RWPE2 (cell line): Measurements from ENCODE around the gene COL4A6.

Source experiments
- ATAC-seq: fragments of 200-7000 bp; cut with Tn5 transposase; 3 replicates; pipeline ENCODE4 v1.9.1; 2021; ENCODE audit warnings: low read depth
- DNase-seq: peaks from one replicate; pipeline ENCODE4 v3.0.0-alpha.2; 2020; ENCODE audit warnings: low spot score
- H3K27ac ChIP-seq: fragments of 450-650 bp; 2 replicates; pipeline ENCODE4 v1.5.1; 2017; ENCODE audit warnings: mild to moderate bottlenecking; ENCODE audit not compliant: poor library complexity, severe bottlenecking
- H3K27me3 ChIP-seq: fragments of 250-450 bp; sonication (Bioruptor Pico); 2 replicates; pipeline ENCODE4 v1.5.1; 2021; ENCODE audit warnings: mild to moderate bottlenecking, moderate library complexity; ENCODE audit not compliant: insufficient read depth, poor library complexity, severe bottlenecking
- H3K36me3 ChIP-seq: fragments of 250-450 bp; sonication (Bioruptor Pico); 2 replicates; pipeline ENCODE4 v1.5.1; 2020; ENCODE audit warnings: low read depth, mild to moderate bottlenecking, moderate library complexity
- H3K4me1 ChIP-seq: fragments of 250-450 bp; sonication (Bioruptor Pico); 2 replicates; pipeline ENCODE4 v1.5.1; 2021; ENCODE audit warnings: mild to moderate bottlenecking, moderate library complexity; ENCODE audit not compliant: insufficient read depth, poor library complexity, severe bottlenecking
- H3K4me3 ChIP-seq: fragments of 250-450 bp; sonication (Bioruptor Pico); 2 replicates; pipeline ENCODE4 v1.5.1; 2021; ENCODE audit warnings: mild to moderate bottlenecking, moderate library complexity; ENCODE audit not compliant: severe bottlenecking
- H3K9me3 ChIP-seq: fragments of 250-450 bp; sonication (Bioruptor Pico); 2 replicates; pipeline ENCODE4 v1.5.1; 2021; ENCODE audit warnings: mild to moderate bottlenecking, moderate library complexity; ENCODE audit not compliant: severe bottlenecking
- TF ChIP-seq, protein P1 (sequence below): fragments of 450-650 bp; IDR thresholded peaks from one replicate; pipeline ENCODE4 v1.5.1; 2017; ENCODE audit warnings: mild to moderate bottlenecking, moderate library complexity; ENCODE audit not compliant: poor library complexity, severe bottlenecking

The COL4A6 gene

DNA sequence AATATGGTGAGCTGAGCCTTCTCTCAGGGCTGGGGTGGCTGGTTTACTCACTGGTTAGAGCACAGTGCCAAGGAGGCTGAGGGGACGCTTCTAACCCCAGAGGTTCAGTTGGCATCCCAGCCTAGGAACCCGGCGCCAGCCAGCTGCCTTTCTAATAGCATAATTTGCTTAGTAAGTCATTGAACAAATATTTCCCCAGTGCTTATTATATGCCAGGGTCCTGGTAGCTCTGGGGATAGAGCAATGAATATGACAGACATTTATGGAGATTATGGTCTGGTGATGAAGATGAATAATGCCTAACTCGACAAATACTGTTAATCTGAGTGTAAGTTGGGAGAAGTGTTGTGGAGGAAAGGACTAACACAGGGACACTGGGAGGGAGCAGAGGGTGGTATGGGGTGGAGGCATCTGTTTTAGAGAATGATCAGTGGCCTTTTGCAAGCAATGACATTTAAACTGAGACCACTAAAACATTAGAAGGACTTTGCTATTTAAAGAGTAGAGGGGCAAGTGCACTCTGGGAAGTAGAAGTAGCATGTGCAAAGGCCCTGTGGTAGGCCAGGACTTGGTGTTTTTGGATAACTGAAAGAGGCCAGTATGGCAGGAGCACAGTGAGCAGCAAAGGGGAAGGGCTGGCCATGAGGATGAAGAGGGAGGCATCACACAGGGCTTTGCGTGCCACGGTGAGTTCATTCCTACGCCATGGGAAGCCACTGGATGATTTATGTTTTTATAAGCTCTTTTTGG lies 274.7 kb downstream of the COL4A6 start:
- Histone ChIP-seq H3K4me3 (no peak overlapping the region), H3K36me3 (no peaks in the 10 kb centered on the region), H3K4me1 (no peaks in the 10 kb centered on the region), H3K9me3 (no peaks in the 10 kb centered on the region), H3K27me3 (no peaks in the 10 kb centered on the region), H3K27ac (no peak overlapping the region)
- TF ChIP-seq, protein P1, sequence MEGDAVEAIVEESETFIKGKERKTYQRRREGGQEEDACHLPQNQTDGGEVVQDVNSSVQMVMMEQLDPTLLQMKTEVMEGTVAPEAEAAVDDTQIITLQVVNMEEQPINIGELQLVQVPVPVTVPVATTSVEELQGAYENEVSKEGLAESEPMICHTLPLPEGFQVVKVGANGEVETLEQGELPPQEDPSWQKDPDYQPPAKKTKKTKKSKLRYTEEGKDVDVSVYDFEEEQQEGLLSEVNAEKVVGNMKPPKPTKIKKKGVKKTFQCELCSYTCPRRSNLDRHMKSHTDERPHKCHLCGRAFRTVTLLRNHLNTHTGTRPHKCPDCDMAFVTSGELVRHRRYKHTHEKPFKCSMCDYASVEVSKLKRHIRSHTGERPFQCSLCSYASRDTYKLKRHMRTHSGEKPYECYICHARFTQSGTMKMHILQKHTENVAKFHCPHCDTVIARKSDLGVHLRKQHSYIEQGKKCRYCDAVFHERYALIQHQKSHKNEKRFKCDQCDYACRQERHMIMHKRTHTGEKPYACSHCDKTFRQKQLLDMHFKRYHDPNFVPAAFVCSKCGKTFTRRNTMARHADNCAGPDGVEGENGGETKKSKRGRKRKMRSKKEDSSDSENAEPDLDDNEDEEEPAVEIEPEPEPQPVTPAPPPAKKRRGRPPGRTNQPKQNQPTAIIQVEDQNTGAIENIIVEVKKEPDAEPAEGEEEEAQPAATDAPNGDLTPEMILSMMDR: no peak
- ATAC-seq: no peak
- DNase-seq: no peak

DNA sequence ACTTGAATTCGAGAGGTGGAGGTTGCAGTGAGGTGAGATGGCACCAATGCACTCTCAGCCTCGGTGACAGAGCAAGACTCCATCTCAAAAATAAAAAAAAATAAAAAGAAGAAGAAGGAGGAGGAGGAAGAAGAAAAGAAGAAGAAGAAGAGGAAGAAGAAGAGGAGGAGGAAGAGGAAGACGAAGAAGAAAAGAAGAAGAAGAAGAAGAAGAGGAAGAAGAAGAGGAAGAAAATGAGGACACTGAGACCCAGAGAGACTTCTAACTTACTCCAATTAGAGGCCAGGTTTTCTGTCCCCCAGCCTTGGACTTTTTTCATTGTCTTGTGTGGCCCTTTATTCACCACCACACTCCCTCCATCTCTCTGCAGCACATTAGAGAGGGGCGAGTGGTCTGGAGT lies 276.0 kb downstream of the COL4A6 start:
- DNase-seq (no peak), ATAC-seq (no peak)
- Histone ChIP-seq H3K4me1 (no peaks in the 10 kb centered on the region), H3K36me3 (no peaks in the 10 kb centered on the region), H3K27ac (no peak overlapping the region), H3K27me3 (no peaks in the 10 kb centered on the region), H3K4me3 (no peak overlapping the region), H3K9me3 (no peaks in the 10 kb centered on the region)
- TF ChIP-seq, protein P1: no peak

DNA sequence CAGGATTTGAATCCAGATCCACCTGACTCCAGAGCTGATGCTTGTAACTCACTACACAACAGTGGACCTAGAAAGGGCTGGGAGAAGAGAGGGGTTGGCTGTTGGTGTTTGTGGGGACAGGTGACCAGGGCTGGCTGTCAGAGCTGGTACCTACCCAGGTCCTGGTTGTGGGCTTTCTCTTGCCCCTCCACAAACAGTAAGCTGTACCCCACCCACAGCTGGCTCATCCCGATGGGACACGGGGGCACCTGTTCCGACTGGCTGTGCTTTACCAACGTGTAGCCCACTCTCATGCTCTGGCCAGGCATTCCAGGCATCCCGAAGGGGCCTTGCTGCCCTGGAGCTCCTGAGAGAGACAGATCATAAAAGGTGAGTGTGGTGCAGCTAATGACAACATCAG lies 277.9 kb downstream of the COL4A6 start:
- Histone ChIP-seq H3K27ac (no peak overlapping the region), H3K36me3 (no peaks in the 10 kb centered on the region), H3K9me3 (no peaks in the 10 kb centered on the region), H3K4me1 (no peaks in the 10 kb centered on the region), H3K4me3 (no peak overlapping the region), H3K27me3 (no peaks in the 10 kb centered on the region)
- TF ChIP-seq, protein P1: no peak
- DNase-seq: no peak
- ATAC-seq: no peak

DNA sequence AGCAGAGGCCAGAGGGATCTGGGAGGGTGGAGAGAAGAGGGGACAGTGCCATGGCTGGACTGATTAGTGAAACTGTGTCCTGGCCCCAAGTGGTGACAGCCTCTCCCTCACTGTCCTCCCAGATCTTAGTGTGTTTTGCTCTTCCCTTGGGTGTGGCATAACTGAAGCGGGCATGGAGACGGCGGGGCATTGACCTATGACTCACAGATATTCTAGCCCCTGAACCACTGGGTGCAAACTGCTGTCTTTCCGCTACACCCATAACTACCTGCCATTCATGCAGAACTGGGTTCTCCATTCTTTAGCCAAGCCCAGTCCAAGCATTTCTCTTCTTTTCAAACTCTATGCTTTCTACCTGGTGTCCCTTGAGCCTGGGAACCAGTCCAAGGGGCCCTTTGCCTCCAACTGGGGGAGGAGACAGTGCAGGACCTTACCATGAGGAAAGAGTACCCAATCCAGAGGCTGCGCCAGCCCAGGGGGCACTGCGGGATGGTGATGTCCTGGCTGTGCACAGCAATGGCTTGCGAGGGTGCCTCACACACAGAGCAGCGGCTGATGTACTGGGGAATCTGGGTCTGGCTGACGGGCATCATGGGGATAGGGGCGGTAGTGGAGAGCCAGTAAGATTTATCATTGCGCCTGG lies 279.1 kb downstream of the COL4A6 start:
- H3K27ac ChIP-seq: no peak overlapping the region
- no peak overlapping the region for H3K4me3 ChIP-seq
- no peak for DNase-seq
- no peak for ATAC-seq
- H3K36me3 ChIP-seq: no peaks in the 10 kb centered on the region
- no peaks in the 10 kb centered on the region for H3K4me1 ChIP-seq
- H3K27me3 ChIP-seq: no peaks in the 10 kb centered on the region
- no peaks in the 10 kb centered on the region for H3K9me3 ChIP-seq
- TF ChIP-seq, protein P1: no peak

DNA sequence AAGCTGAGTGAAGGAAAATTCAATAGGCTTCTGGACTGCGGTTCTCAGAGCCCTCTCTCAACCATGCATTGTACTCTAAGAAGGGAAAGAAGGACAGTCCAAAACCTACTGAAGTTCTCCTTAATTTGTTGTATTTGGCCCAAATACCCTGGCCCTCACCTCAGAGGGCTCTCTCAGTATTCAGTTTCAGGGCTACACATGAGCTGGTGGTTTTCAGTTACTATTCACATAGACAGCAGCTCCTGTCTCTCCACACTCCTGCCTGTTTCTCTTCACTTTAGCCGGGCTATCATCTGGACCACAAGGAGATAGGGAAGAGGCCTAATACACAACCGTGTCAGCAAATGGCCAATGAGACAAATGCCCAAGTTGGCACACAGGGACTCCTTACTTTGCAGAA lies 280.6 kb downstream of the COL4A6 start:
- DNase-seq (no peak), ATAC-seq (no peak)
- TF ChIP-seq, protein P1: no peak
- no peak overlapping the region for H3K4me3 ChIP-seq
- no peaks in the 10 kb centered on the region for H3K27me3 ChIP-seq
- H3K9me3 ChIP-seq: no peaks in the 10 kb centered on the region
- no peaks in the 10 kb centered on the region for H3K36me3 ChIP-seq
- no peak overlapping the region for H3K27ac ChIP-seq
- H3K4me1 ChIP-seq: no peaks in the 10 kb centered on the region
